ENCODE results near the gene PNLIPRP3. TPM values are rescaled to one million over a fixed set of nuclear protein-coding genes. Genes with fewer than 3 reads are reported as not detected.

Gene PNLIPRP3
- total and polyA plus RNA-seq, 2 donors (not counting 3 experiments of a cell fraction or from before 2014, with no cell fraction given): not detected

- no peaks in the 10 kb centered on the region for H4K20me1 ChIP-seq (replicated peaks; ENCODE audit: control insufficient read depth, extremely low read depth, insufficient read depth, low read length)
- H2AFZ ChIP-seq (ENCODE audit: low read depth, low read length): no peak overlapping the region
- BruUV-seq (replicated peaks): no TSS peak
- no peaks in the 10 kb centered on the region for H3K9me3 ChIP-seq (replicated peaks; ENCODE audit: control insufficient read depth, insufficient read depth, low read length)
- FAIRE-seq (no peak), DNase-seq (ENCODE audit: low read depth, low spot score) (no peak)
- H3K27ac ChIP-seq (ENCODE audit: insufficient read depth, low read depth, low read length): no peak overlapping the region
- H3K79me2 ChIP-seq (ENCODE audit: control insufficient read depth, insufficient read depth, low read length): no peaks in the 10 kb centered on the region
- ChIA-PET POLR2A (no interaction called here), CTCF (no interaction called here)
- no peak overlapping the region for H3K9ac ChIP-seq (replicated peaks; ENCODE audit: extremely low read depth, insufficient read depth, low read length)
- intact Hi-C loops (cut with micrococcal nuclease) (no loop called here), dilution Hi-C loops (cut with MboI; ENCODE audit: extremely low pct_ligation_motif_present, low sequenced_read_pairs) (no loop called here)
- no peaks in the 10 kb centered on the region for H3K27me3 ChIP-seq (ENCODE audit: control insufficient read depth in 2 of 2, insufficient read depth in 2 of 2, low read length in 2 of 2)
- no peaks in the 10 kb centered on the region for H3K36me3 ChIP-seq (ENCODE audit: control insufficient read depth in 2 of 2, extremely low read depth in 1 of 2, insufficient read depth in 2 of 2, low read length in 2 of 2)
- TF ChIP-seq FOS (IDR thresholded peaks at IDR 0.05; ENCODE audit: borderline replicate concordance, insufficient read depth, low read length) (no peak), JUN (IDR thresholded peaks at IDR 0.05; ENCODE audit: borderline replicate concordance, insufficient read depth, insufficient read length, low read depth) (no peak), POLR2AphosphoS5 (IDR thresholded peaks at IDR 0.05; ENCODE audit: insufficient read depth, low read depth, low read length) (no peak), MYC (IDR thresholded peaks at IDR 0.05; ENCODE audit: low read depth, low read length) (no peak), GATA2 (IDR thresholded peaks at IDR 0.05; ENCODE audit: insufficient read depth, insufficient read length, low read depth, low read length) (no peak), EZH2 (IDR thresholded peaks at IDR 0.05; ENCODE audit: borderline replicate concordance, low read depth, low read length, severe bottlenecking) (no peak)
- TF ChIP-seq, protein P1, sequence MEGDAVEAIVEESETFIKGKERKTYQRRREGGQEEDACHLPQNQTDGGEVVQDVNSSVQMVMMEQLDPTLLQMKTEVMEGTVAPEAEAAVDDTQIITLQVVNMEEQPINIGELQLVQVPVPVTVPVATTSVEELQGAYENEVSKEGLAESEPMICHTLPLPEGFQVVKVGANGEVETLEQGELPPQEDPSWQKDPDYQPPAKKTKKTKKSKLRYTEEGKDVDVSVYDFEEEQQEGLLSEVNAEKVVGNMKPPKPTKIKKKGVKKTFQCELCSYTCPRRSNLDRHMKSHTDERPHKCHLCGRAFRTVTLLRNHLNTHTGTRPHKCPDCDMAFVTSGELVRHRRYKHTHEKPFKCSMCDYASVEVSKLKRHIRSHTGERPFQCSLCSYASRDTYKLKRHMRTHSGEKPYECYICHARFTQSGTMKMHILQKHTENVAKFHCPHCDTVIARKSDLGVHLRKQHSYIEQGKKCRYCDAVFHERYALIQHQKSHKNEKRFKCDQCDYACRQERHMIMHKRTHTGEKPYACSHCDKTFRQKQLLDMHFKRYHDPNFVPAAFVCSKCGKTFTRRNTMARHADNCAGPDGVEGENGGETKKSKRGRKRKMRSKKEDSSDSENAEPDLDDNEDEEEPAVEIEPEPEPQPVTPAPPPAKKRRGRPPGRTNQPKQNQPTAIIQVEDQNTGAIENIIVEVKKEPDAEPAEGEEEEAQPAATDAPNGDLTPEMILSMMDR (IDR thresholded peaks at IDR 0.05; ENCODE audit: extremely low read depth in 1 of 2, insufficient read depth in 1 of 2, low read depth in 1 of 2, low read length in 2 of 2): no peak
- TF ChIP-seq, protein P2, sequence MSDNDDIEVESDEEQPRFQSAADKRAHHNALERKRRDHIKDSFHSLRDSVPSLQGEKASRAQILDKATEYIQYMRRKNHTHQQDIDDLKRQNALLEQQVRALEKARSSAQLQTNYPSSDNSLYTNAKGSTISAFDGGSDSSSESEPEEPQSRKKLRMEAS (IDR thresholded peaks at IDR 0.05; ENCODE audit: insufficient read depth, insufficient read length): no peak
- no peak overlapping the region for H3K4me2 ChIP-seq (ENCODE audit: insufficient read depth, low read length)
- H3K9me1 ChIP-seq (replicated peaks; ENCODE audit: control insufficient read depth, extremely low read depth, insufficient read depth, low read length): no peaks in the 10 kb centered on the region
- H3K4me1 ChIP-seq (ENCODE audit: control insufficient read depth, extremely low read depth, insufficient read depth, low read length): no peaks in the 10 kb centered on the region
- H3K4me3 ChIP-seq (replicated peaks in 1 of 3; ENCODE audit: insufficient read depth in 1 of 3, low read depth in 1 of 3, low read length in 3 of 3): no peak overlapping the region
Measured at GRCh38 chr10:116470768-116471415, 43.2 kb downstream of the PNLIPRP3 start.

Measured in endothelial cell of umbilical vein (primary cell).